GM10248 (cell line): Measurements from ENCODE around the gene NATD1.

Source experiments
- CTCF ChIA-PET: fragments of 300-600 bp; sonication (Branson Sonifier 250); formaldehyde crosslinking; extraction: SDS; loops from one replicate; lab custom pipeline; 2021; ENCODE audit warnings: antibody characterized with exemption; lab: Yijun Ruan, JAX
- POLR2A ChIA-PET: fragments of 350-650 bp; sonication (Branson Sonifier 250); formaldehyde crosslinking; extraction: SDS; loops from one replicate; lab custom pipeline; 2020; ENCODE audit warnings: antibody characterized with exemption; lab: Yijun Ruan, JAX
- DNase-seq: peaks from one replicate; pipeline ENCODE4 v3.0.0; 2012; ENCODE audit errors: extremely low spot score
- TF ChIP-seq, protein P1 (sequence below): IDR thresholded peaks from 2 replicates; pipeline ENCODE4 v1.5.1; 2012; ENCODE audit warnings: mild to moderate bottlenecking, low read depth; ENCODE audit errors: extremely low read depth, missing control alignments, control extremely low read depth

The NATD1 gene

DNA sequence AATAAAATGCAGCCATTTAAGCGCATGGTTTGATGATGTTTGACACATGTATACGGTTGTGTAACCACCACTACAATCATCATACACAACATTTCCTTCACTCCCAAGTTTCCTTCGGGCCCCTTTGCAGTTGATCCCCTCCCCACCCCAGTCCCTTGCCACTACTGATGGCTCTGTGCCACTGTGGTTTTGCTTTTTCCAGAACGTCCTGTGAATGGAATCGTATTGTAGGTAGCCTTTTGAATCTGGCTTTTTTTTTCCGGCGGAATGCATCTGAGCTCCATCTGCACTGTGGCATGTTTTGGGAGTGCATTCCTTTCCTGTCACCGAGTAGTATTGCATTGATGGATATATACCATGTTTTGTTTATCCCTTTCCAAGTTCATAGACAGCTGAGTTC is 16.2 kb upstream of the NATD1 start:
- CTCF ChIA-PET = interaction anchor here (1.3 to 2.3 kb wide), 2 partner anchors 10 to 21 kb away, joined by 3 to 8 read pairs; no protein-coding TSS in a partner anchor
- TF ChIP-seq, protein P1, sequence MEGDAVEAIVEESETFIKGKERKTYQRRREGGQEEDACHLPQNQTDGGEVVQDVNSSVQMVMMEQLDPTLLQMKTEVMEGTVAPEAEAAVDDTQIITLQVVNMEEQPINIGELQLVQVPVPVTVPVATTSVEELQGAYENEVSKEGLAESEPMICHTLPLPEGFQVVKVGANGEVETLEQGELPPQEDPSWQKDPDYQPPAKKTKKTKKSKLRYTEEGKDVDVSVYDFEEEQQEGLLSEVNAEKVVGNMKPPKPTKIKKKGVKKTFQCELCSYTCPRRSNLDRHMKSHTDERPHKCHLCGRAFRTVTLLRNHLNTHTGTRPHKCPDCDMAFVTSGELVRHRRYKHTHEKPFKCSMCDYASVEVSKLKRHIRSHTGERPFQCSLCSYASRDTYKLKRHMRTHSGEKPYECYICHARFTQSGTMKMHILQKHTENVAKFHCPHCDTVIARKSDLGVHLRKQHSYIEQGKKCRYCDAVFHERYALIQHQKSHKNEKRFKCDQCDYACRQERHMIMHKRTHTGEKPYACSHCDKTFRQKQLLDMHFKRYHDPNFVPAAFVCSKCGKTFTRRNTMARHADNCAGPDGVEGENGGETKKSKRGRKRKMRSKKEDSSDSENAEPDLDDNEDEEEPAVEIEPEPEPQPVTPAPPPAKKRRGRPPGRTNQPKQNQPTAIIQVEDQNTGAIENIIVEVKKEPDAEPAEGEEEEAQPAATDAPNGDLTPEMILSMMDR = no peak
- DNase-seq = no peak
- POLR2A ChIA-PET = no interaction called here

DNA sequence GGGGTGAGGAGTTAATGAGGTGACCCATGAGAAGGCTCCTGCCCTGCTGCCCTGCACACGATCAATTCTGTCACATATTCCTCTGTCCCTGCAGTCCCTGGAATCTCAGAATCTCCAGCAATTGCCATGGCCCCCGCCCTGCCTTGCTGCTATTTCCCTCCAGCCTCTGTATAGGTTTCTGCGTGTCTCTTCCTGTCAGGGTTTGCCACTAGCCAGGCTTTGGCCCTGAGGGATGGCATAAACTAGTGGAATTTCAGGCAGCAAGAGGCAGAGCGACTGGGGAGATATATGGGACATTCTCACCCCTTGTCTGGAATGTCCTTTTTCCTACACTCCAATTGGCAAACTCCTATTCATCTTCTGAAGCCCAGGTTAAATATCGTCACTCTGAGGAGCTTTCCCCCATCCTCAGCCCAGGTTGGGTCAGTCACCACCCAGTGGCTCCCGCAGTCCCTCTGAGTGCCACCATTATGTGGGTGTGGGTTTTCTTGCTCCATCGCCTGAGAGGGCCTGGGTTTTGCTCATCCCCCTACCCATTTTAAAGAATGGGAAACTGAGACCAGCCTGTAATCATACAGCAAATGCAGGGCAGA is 15.5 kb upstream of the NATD1 start:
- DNase-seq = no peak
- ChIA-PET POLR2A (no interaction called here), CTCF (interaction anchor here (2.3 kb wide), 1 partner anchor 11 kb away, joined by 8 read pairs; no protein-coding TSS in a partner anchor)
- TF ChIP-seq, protein P1 = no peak

DNA sequence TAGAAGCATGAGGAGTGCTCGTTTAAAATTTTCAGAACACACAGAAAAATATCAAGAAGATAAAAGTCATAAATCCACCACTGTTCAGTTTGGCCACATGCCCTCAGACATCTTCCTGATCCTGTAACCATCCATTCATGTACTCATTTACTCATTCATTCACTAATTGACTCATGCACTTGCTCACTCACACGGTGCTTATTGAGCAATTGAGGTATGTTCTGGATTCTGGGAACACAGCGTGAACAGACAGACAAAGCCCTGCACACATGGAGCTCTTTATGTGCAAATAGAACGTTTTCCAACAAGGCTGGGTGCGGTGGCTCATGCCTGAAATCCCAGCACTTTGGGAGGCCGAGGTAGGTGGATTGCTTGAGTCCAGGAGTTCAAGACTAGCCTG is 10.2 kb upstream of the NATD1 start:
- CTCF ChIA-PET = interaction anchor here (0.9 kb wide), 1 partner anchor 12 kb away, joined by 3 read pairs; no protein-coding TSS in a partner anchor

DNA sequence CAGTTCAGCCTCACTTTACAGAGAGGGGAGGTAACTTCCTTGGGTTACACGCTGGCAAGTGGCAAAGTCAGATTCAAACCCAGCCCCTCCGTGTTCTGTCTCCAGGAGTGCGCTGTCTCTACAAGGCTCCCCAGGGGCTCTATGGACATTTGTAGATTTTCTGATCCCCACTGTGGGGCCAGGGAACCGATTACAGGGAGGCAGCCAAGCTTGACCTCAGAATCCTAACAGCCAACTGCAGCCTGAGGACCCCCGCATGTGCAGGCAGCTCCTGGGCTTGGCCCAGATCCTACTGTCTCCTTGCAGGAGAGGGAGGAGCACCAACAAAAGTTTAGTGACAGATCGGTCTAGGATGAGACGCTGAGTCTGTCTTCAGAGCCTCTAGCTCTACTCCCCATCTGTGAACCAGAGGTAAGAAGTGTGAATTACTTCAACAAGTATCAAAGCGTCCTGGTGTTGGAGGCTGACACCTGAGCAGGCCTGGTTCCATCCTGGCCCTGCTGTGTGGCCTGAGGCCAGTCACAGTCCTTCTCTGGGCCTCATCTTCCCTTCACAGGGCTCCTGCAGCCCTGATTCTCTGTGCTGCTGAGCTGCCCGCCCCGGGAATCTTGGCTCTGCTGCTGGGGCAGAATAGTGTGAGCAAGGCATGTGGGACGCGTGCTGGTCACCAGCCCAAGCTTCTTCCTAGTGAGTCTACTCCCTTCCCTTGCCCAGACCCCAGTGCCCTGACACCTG is 9.2 kb upstream of the NATD1 start:
- POLR2A ChIA-PET = no interaction called here
- no peak for DNase-seq
- CTCF ChIA-PET = no interaction called here
- TF ChIP-seq, protein P1 = no peak

More for the DNA sequence above, 10.2 kb upstream of the NATD1 start:
- DNase-seq = no peak
- POLR2A ChIA-PET = no interaction called here
- TF ChIP-seq, protein P1 = no peak

DNA sequence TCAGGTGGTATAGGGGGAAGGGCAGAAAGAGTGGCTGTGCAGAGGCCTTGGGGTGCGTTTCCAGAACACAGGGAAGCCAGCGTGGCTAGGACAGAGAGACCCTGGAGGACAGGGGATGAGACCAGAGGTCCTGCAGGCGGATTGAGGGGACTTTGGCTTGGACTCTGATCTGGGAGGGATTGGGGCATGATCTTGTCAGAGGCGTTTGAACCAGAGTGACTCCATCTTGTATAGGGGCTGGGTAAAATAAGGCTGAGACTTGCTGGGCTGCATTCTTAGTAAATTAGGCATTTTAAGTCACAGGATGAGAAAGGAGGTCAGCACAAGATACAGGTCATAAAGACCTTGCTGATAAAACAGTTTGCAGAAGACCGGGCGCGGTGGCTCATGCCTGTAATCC is 5.4 kb upstream of the NATD1 start:
- ChIA-PET CTCF (interaction anchor here (1.3 kb wide), 1 partner anchor 22 kb away, joined by 3 read pairs; no protein-coding TSS in a partner anchor), POLR2A (no interaction called here)
- DNase-seq = no peak
- TF ChIP-seq, protein P1 = no peak

DNA sequence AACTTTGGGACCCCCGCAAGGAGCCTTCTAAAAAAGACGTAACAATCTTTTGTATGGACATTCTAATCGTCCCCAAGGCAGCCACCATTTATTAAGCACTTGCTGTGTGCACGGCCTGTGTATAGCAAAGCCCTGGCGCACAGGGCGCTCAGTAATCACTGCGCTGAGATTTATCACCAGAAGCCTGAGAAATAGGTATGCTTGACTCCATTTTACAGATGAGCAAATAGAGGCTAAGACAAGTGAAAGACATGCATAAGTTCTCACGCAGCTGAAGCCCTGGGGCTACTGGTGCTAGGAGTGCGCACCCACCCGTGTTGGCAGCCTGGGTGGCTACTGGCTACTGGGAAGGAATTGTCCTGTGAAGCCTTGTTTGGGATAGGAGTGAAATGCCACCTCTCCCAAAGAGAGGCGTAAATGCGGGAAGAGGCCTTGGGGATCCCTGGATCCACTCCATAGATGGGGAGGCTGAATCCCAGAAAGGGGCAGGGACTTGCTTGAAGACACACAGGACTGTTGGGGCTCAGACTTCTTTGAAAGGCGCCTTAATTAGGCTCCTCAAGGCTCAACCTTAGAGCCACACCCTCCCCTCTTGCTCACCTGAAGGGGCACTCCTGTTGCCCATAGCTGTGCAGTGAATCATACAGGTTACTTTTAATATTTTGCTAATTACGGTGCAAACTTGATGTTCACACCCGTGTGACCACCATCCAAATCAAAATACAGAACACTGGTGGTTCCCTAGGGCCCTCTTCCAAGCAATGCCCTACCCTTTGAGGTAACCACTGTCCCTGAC is 634 bp upstream of the NATD1 start:
- ChIA-PET CTCF (no interaction called here), POLR2A (no interaction called here)
- no peak for DNase-seq

More for the DNA sequence above, 634 bp upstream of the NATD1 start:
- TF ChIP-seq, protein P1 = no peak
